Activated CD4-positive, alpha-beta memory T cell treated with anti-CD3 and anti-CD28 coated beads, Interleukin-2, amount 10 ng/mL, durations not matched to agents 7 days and 5 days (primary cell): Measurements from ENCODE around the gene CD164L2. TPM values are rescaled to one million over a fixed set of nuclear protein-coding genes. Genes with fewer than 3 reads are reported as not detected.
"Not testable (repeated sequence)": the region's sequence is repeated elsewhere in the genome, so short reads cannot be mapped to it uniquely, and the experiment has no call there.

ENCODE experiments used
- CTCF ChIA-PET: fragments of 350-600 bp; sonication (Branson Sonifier 250); formaldehyde crosslinking; loops from one replicate; lab custom pipeline; 2021; ENCODE audit warnings: antibody characterized with exemption, inconsistent platforms; lab: Charles Lee
- POLR2A ChIA-PET: fragments of 350-600 bp; sonication (Branson Sonifier 250); formaldehyde crosslinking; loops from one replicate; lab custom pipeline; 2021; ENCODE audit warnings: antibody characterized with exemption; lab: Charles Lee
- DNase-seq: peaks from one replicate; pipeline ENCODE4 v3.0.0-alpha.2; 2020
- H3K27ac Mint-ChIP-seq: one replicate; pipeline ENCODE4 v1.8.0; 2021; ENCODE audit warnings: mild to moderate bottlenecking, mixed read lengths
- H3K27me3 Mint-ChIP-seq: one replicate; pipeline ENCODE4 v1.8.0; 2021; ENCODE audit warnings: mixed read lengths
- H3K36me3 Mint-ChIP-seq: one replicate; pipeline ENCODE4 v1.8.0; 2021; ENCODE audit warnings: low read depth, mixed read lengths
- H3K4me1 Mint-ChIP-seq: one replicate; pipeline ENCODE4 v1.8.0; 2021; ENCODE audit warnings: mixed read lengths
- H3K4me3 Mint-ChIP-seq: one replicate; pipeline ENCODE4 v1.8.0; 2021; ENCODE audit warnings: mild to moderate bottlenecking, mixed read lengths
- H3K9me3 Mint-ChIP-seq: one replicate; pipeline ENCODE4 v1.8.0; 2021; ENCODE audit warnings: mixed read lengths
- total RNA-seq, 2 experiments: library from RNA; stranded (reverse); gene quantifications; one replicate each; pipeline ENCODE4 v1.2.3, GENCODE V29; 2021

Gene CD164L2
- total RNA-seq, 2 experiments from 2014 or later, result not detected

GRCh38 chr1:27394282-27394658 lies 11.1 kb upstream of the CD164L2 start:
- H3K27ac Mint-ChIP-seq, result no peak overlapping the region
- H3K9me3 Mint-ChIP-seq, result no peaks in the 10 kb centered on the region
- H3K36me3 Mint-ChIP-seq, result no peaks in the 10 kb centered on the region
- POLR2A ChIA-PET, result interaction anchor here (0.9 to 4.9 kb wide), 4 partner anchors 16 to 262 kb away, joined by 3 to 24 read pairs (median 4); no protein-coding TSS in a partner anchor
- peaks cover 23% of the 10 kb centered on the region for H3K4me1 Mint-ChIP-seq
- CTCF ChIA-PET, result interaction anchor here (0.6 to 6.6 kb wide), 14 partner anchors 8 to 269 kb away, joined by 3 to 133 read pairs (median 6); partner anchors contain the start of genes AHDC1, MAP3K6 and SYTL1
- no peaks in the 10 kb centered on the region for H3K27me3 Mint-ChIP-seq
- no peak for DNase-seq
- peak overlapping the region; percentile 31 for H3K4me3 Mint-ChIP-seq

- POLR2A ChIA-PET, result interaction anchor here (1.1 to 4.9 kb wide), 2 partner anchors 28 to 94 kb away, joined by 5 to 24 read pairs; partner anchors contain the start of gene MAP3K6
- H3K27ac Mint-ChIP-seq, result no peak overlapping the region
Observed at GRCh38 chr1:27393641-27394281, 10.6 kb upstream of the CD164L2 start.

GRCh38 chr1:27392778-27393635 lies 9.9 kb upstream of the CD164L2 start:
- CTCF ChIA-PET, result interaction anchor here (1.2 to 6.6 kb wide), 2 partner anchors 10 to 96 kb away, joined by 3 to 133 read pairs; no protein-coding TSS in a partner anchor
- Mint-ChIP-seq H3K4me1 (peaks cover 25% of the 10 kb centered on the region), H3K9me3 (no peaks in the 10 kb centered on the region), H3K36me3 (no peaks in the 10 kb centered on the region), H3K27me3 (peaks cover 3% of the 10 kb centered on the region), H3K27ac (peak overlapping the region; percentile 54), H3K4me3 (peak overlapping the region; percentile 74)
- POLR2A ChIA-PET, result interaction anchor here (1.1 to 4.9 kb wide), 2 partner anchors 27 to 93 kb away, joined by 5 to 24 read pairs; partner anchors contain the start of gene MAP3K6
- no peak for DNase-seq

More at GRCh38 chr1:27393641-27394281, 10.6 kb upstream of the CD164L2 start:
- no peak for DNase-seq
- Mint-ChIP-seq H3K27me3 (no peaks in the 10 kb centered on the region), H3K9me3 (no peaks in the 10 kb centered on the region), H3K36me3 (no peaks in the 10 kb centered on the region), H3K4me1 (peaks cover 23% of the 10 kb centered on the region), H3K4me3 (peak overlapping the region; percentile 74)
- CTCF ChIA-PET, result interaction anchor here (1.1 to 6.6 kb wide), 6 partner anchors 8 to 97 kb away, joined by 3 to 133 read pairs (median 8); partner anchors contain the start of gene SYTL1

GRCh38 chr1:27392096-27392777 lies 9.1 kb upstream of the CD164L2 start, which contains the start of gene GPR3:
GPR3 (plus strand) TSS chr1:27392622; CDS start chr1:27393799, 1,177 bp downstream.
- Mint-ChIP-seq H3K9me3 (no peaks in the 10 kb centered on the region), H3K4me1 (peaks cover 25% of the 10 kb centered on the region), H3K36me3 (no peaks in the 10 kb centered on the region), H3K27me3 (peaks cover 3% of the 10 kb centered on the region), H3K27ac (peak within 1 kb of the TSS; percentile 54), H3K4me3 (peak within 1 kb of the TSS; percentile 74)
- peak; percentile 95 for DNase-seq
- ChIA-PET POLR2A (interaction anchor here (1.0 to 1.8 kb wide), 4 partner anchors 10 to 94 kb away, joined by 3 to 5 read pairs (median 4); no protein-coding TSS in a partner anchor), CTCF (interaction anchor here (1.0 to 2.7 kb wide), 6 partner anchors 26 to 216 kb away, joined by 4 to 20 read pairs (median 10); partner anchors contain the start of gene MAP3K6)

GRCh38 chr1:27391511-27392095 lies 8.5 kb upstream of the CD164L2 start:
- Mint-ChIP-seq H3K4me3 (peak overlapping the region; percentile 74), H3K9me3 (no peaks in the 10 kb centered on the region), H3K27ac (peak overlapping the region; percentile 27), H3K36me3 (no peaks in the 10 kb centered on the region), H3K27me3 (peaks cover 6% of the 10 kb centered on the region), H3K4me1 (peaks cover 25% of the 10 kb centered on the region)
- CTCF ChIA-PET, result interaction anchor here (1.0 to 2.7 kb wide), 12 partner anchors 9 to 217 kb away, joined by 3 to 20 read pairs (median 7); partner anchors contain the start of gene MAP3K6
- POLR2A ChIA-PET, result interaction anchor here (1.0 to 1.8 kb wide), 6 partner anchors 9 to 97 kb away, joined by 3 to 5 read pairs (median 3); no protein-coding TSS in a partner anchor
- DNase-seq, result no peak

- CTCF ChIA-PET, result interaction anchor here (0.7 to 8.9 kb wide), 16 partner anchors 16 to 344 kb away, joined by 3 to 123 read pairs (median 4); partner anchors contain the start of genes MAP3K6, SYTL1 and TMEM222
- peaks cover 18% of the 10 kb centered on the region for H3K4me1 Mint-ChIP-seq
- DNase-seq, result peak; percentile 78
- H3K36me3 Mint-ChIP-seq, result no peaks in the 10 kb centered on the region
- H3K4me3 Mint-ChIP-seq, result no peak overlapping the region
- POLR2A ChIA-PET, result interaction anchor here (1.0 to 2.8 kb wide), 2 partner anchors 31 to 46 kb away, joined by 4 to 8 read pairs; partner anchors contain the start of gene SYTL1
- no peak overlapping the region for H3K27ac Mint-ChIP-seq
- peaks cover 10% of the 10 kb centered on the region for H3K27me3 Mint-ChIP-seq
- no peaks in the 10 kb centered on the region for H3K9me3 Mint-ChIP-seq
Observed at GRCh38 chr1:27388337-27389005, 5.3 kb upstream of the CD164L2 start.

- H3K9me3 Mint-ChIP-seq, H3K4me1 Mint-ChIP-seq, DNase-seq, POLR2A ChIA-PET, H3K36me3 Mint-ChIP-seq, H3K4me3 Mint-ChIP-seq, H3K27ac Mint-ChIP-seq: not testable (repeated sequence)
- CTCF ChIA-PET, result interaction anchor here (0.8 to 8.9 kb wide), 4 partner anchors 10 to 85 kb away, joined by 3 to 123 read pairs (median 3); no protein-coding TSS in a partner anchor
- H3K27me3 Mint-ChIP-seq, result peaks cover 18% of the 10 kb centered on the region
Observed at GRCh38 chr1:27384797-27385196, 1.7 kb upstream of the CD164L2 start.

- H3K36me3 Mint-ChIP-seq, result no peaks in the 10 kb centered on the region
- H3K4me3 Mint-ChIP-seq, result no peak overlapping the region
- no peak overlapping the region for H3K27ac Mint-ChIP-seq
- no peak for DNase-seq
- peaks cover 2% of the 10 kb centered on the region for H3K4me1 Mint-ChIP-seq
- H3K27me3 Mint-ChIP-seq, result peaks cover 17% of the 10 kb centered on the region
- CTCF ChIA-PET, result interaction anchor here (1.0 to 8.9 kb wide), 2 partner anchors 51 to 84 kb away, joined by 3 to 123 read pairs; no protein-coding TSS in a partner anchor
- POLR2A ChIA-PET, result interaction anchor here (0.9 kb wide), 1 partner anchor 26 kb away, joined by 3 read pairs; no protein-coding TSS in a partner anchor
- H3K9me3 Mint-ChIP-seq, result no peaks in the 10 kb centered on the region
Observed at GRCh38 chr1:27383661-27384060, 528 bp upstream of the CD164L2 start.

GRCh38 chr1:27381969-27382762 lies 967 bp downstream of the CD164L2 start:
- CTCF ChIA-PET, result interaction anchor here (0.9 to 8.9 kb wide), 7 partner anchors 9 to 288 kb away, joined by 3 to 123 read pairs (median 6); partner anchors contain the start of gene MAP3K6

More at GRCh38 chr1:27381969-27382762, 967 bp downstream of the CD164L2 start:
- POLR2A ChIA-PET, result interaction anchor here (1.2 to 1.5 kb wide), 2 partner anchors 10 to 17 kb away, joined by 3 to 4 read pairs; no protein-coding TSS in a partner anchor
- no peaks in the 10 kb centered on the region for H3K4me1 Mint-ChIP-seq
- no peak for DNase-seq
- H3K27ac Mint-ChIP-seq, result no peak overlapping the region
- peaks cover 15% of the 10 kb centered on the region for H3K27me3 Mint-ChIP-seq
- H3K9me3 Mint-ChIP-seq, result no peaks in the 10 kb centered on the region
- no peak overlapping the region for H3K4me3 Mint-ChIP-seq
- H3K36me3 Mint-ChIP-seq, result no peaks in the 10 kb centered on the region
